ENCODE data around the gene GYG1. TPM values are rescaled to one million over a fixed set of nuclear protein-coding genes. Genes with fewer than 3 reads are reported as not detected.

The GYG1 gene
- total and polyA plus RNA-seq, 4 donors, result 67.3 to 101 (median 82.7) TPM

GRCh38 chr3:149004622-149005021, 13.3 kb downstream of the GYG1 start:
- ATAC-seq (ENCODE audit: low FRiP score) (no peak), DNase-seq (no peak)
- H3K27ac ChIP-seq (ENCODE audit: low read depth in 1 of 2, low read length in 2 of 2), result peak overlapping the region in 1 of 2 donors; percentile 94
- H3K27me3 ChIP-seq (ENCODE audit: control insufficient read depth in 1 of 2, insufficient read depth in 2 of 2, low read length in 1 of 2), result no peaks in the 10 kb centered on the region
- intact Hi-C loops (cut with DNase I), result no loop called here
- H3K36me3 ChIP-seq (ENCODE audit: control insufficient read depth in 1 of 2, insufficient read depth in 2 of 2, low read length in 1 of 2), result peaks cover 4 to 9% of the 10 kb centered on the region in 2 donors
- 11 to 16% methylated on average over 4 of the region's 4 CpGs for WGBS, 2 donors
- no peaks in the 10 kb centered on the region for H3K9me3 ChIP-seq (ENCODE audit: control insufficient read depth, low read length)
- peaks cover 3% of the 10 kb centered on the region in 2 donors for H3K4me1 ChIP-seq (ENCODE audit: control insufficient read depth in 1 of 2, insufficient read depth in 2 of 2, low read length in 2 of 2)
- H3K4me3 ChIP-seq (ENCODE audit: low read length in 2 of 2), result no peak overlapping the region

GRCh38 chr3:149005416-149005815, 14.1 kb downstream of the GYG1 start:
- H3K4me1 ChIP-seq (ENCODE audit: control insufficient read depth in 1 of 2, insufficient read depth in 2 of 2, low read length in 2 of 2), result peaks cover 3% of the 10 kb centered on the region in 2 donors

GRCh38 chr3:149007567-149008257, 16.4 kb downstream of the GYG1 start:
- peaks cover 3% of the 10 kb centered on the region in 2 donors for H3K4me1 ChIP-seq (ENCODE audit: control insufficient read depth in 1 of 2, insufficient read depth in 2 of 2, low read length in 2 of 2)

More at GRCh38 chr3:149005416-149005815, 14.1 kb downstream of the GYG1 start:
- DNase-seq (no peak), ATAC-seq (ENCODE audit: low FRiP score) (no peak)
- H3K36me3 ChIP-seq (ENCODE audit: control insufficient read depth in 1 of 2, insufficient read depth in 2 of 2, low read length in 1 of 2), result peaks cover 5 to 7% of the 10 kb centered on the region in 2 donors
- 14 to 19% methylated on average over 1 of the region's 1 CpG for WGBS, 2 donors
- no peak overlapping the region for H3K27ac ChIP-seq (ENCODE audit: low read depth in 1 of 2, low read length in 2 of 2)
- intact Hi-C loops (cut with DNase I), result no loop called here
- H3K9me3 ChIP-seq (ENCODE audit: control insufficient read depth, low read length), result no peaks in the 10 kb centered on the region
- H3K4me3 ChIP-seq (ENCODE audit: low read length in 2 of 2), result no peak overlapping the region
- no peaks in the 10 kb centered on the region for H3K27me3 ChIP-seq (ENCODE audit: control insufficient read depth in 1 of 2, insufficient read depth in 2 of 2, low read length in 1 of 2)

GRCh38 chr3:149009732-149010131, 18.4 kb downstream of the GYG1 start:
- H3K9me3 ChIP-seq (ENCODE audit: control insufficient read depth, low read length), result no peaks in the 10 kb centered on the region
- peak overlapping the region in 1 of 2 donors; percentile 30 for H3K27ac ChIP-seq (ENCODE audit: low read depth in 1 of 2, low read length in 2 of 2)
- intact Hi-C loops (cut with DNase I), result loop anchor here in 1 of 2 donors (10.0 kb wide), 1 partner anchor 55 kb away; no protein-coding TSS in a partner anchor
- ATAC-seq (ENCODE audit: low FRiP score) (no peak), DNase-seq (no peak)
- H3K36me3 ChIP-seq (ENCODE audit: control insufficient read depth in 1 of 2, insufficient read depth in 2 of 2, low read length in 1 of 2), result peaks cover 2 to 5% of the 10 kb centered on the region in 2 donors
- no peaks in the 10 kb centered on the region for H3K27me3 ChIP-seq (ENCODE audit: control insufficient read depth in 1 of 2, insufficient read depth in 2 of 2, low read length in 1 of 2)
- WGBS, 2 donors, result 85 to 93% methylated on average over 2 of the region's 2 CpGs
- no peaks in the 10 kb centered on the region for H3K4me1 ChIP-seq (ENCODE audit: control insufficient read depth in 1 of 2, insufficient read depth in 2 of 2, low read length in 2 of 2)
- H3K4me3 ChIP-seq (ENCODE audit: low read length in 2 of 2), result no peak overlapping the region

More at GRCh38 chr3:149007567-149008257, 16.4 kb downstream of the GYG1 start:
- WGBS, 2 donors, result 85 to 87% methylated on average over 7 of the region's 7 CpGs
- H3K9me3 ChIP-seq (ENCODE audit: control insufficient read depth, low read length), result no peaks in the 10 kb centered on the region
- ATAC-seq (ENCODE audit: low FRiP score) (no peak), DNase-seq (no peak)
- no peak overlapping the region for H3K4me3 ChIP-seq (ENCODE audit: low read length in 2 of 2)
- no peaks in the 10 kb centered on the region for H3K27me3 ChIP-seq (ENCODE audit: control insufficient read depth in 1 of 2, insufficient read depth in 2 of 2, low read length in 1 of 2)
- H3K36me3 ChIP-seq (ENCODE audit: control insufficient read depth in 1 of 2, insufficient read depth in 2 of 2, low read length in 1 of 2), result peaks cover 5 to 7% of the 10 kb centered on the region in 2 donors
- no peak overlapping the region for H3K27ac ChIP-seq (ENCODE audit: low read depth in 1 of 2, low read length in 2 of 2)
- intact Hi-C loops (cut with DNase I), result no loop called here

- WGBS, 2 donors, result 51 to 53% methylated on average over 6 of the region's 6 CpGs
- peaks cover 2 to 5% of the 10 kb centered on the region in 2 donors for H3K36me3 ChIP-seq (ENCODE audit: control insufficient read depth in 1 of 2, insufficient read depth in 2 of 2, low read length in 1 of 2)
Measured at GRCh38 chr3:149010504-149010951, 19.2 kb downstream of the GYG1 start.

GRCh38 chr3:149010966-149011365, 19.6 kb downstream of the GYG1 start:
- Histone ChIP-seq H3K4me1 (ENCODE audit: control insufficient read depth in 1 of 2, insufficient read depth in 2 of 2, low read length in 2 of 2) (no peaks in the 10 kb centered on the region), H3K9me3 (ENCODE audit: control insufficient read depth, low read length) (no peaks in the 10 kb centered on the region), H3K27ac (ENCODE audit: low read depth in 1 of 2, low read length in 2 of 2) (no peak overlapping the region), H3K4me3 (ENCODE audit: low read length in 2 of 2) (no peak overlapping the region), H3K36me3 (ENCODE audit: control insufficient read depth in 1 of 2, insufficient read depth in 2 of 2, low read length in 1 of 2) (peaks cover 2 to 5% of the 10 kb centered on the region in 2 donors), H3K27me3 (ENCODE audit: control insufficient read depth in 1 of 2, insufficient read depth in 2 of 2, low read length in 1 of 2) (no peaks in the 10 kb centered on the region)
- ATAC-seq (ENCODE audit: low FRiP score) (no peak), DNase-seq (no peak)
- 33 to 37% methylated on average over 2 of the region's 2 CpGs for WGBS, 2 donors
- intact Hi-C loops (cut with DNase I), result loop anchor here in 1 of 2 donors (10.0 kb wide), 1 partner anchor 56 kb away; no protein-coding TSS in a partner anchor

More at GRCh38 chr3:149010504-149010951, 19.2 kb downstream of the GYG1 start:
- H3K9me3 ChIP-seq (ENCODE audit: control insufficient read depth, low read length), result no peaks in the 10 kb centered on the region
- intact Hi-C loops (cut with DNase I), result loop anchor here in 1 of 2 donors (10.0 kb wide), 1 partner anchor 56 kb away; no protein-coding TSS in a partner anchor
- DNase-seq (no peak), ATAC-seq (ENCODE audit: low FRiP score) (no peak)
- peak overlapping the region; percentile 30 to 36 for H3K27ac ChIP-seq (ENCODE audit: low read depth in 1 of 2, low read length in 2 of 2)
- no peak overlapping the region for H3K4me3 ChIP-seq (ENCODE audit: low read length in 2 of 2)
- H3K27me3 ChIP-seq (ENCODE audit: control insufficient read depth in 1 of 2, insufficient read depth in 2 of 2, low read length in 1 of 2), result no peaks in the 10 kb centered on the region
- H3K4me1 ChIP-seq (ENCODE audit: control insufficient read depth in 1 of 2, insufficient read depth in 2 of 2, low read length in 2 of 2), result no peaks in the 10 kb centered on the region

- H3K36me3 ChIP-seq (ENCODE audit: control insufficient read depth in 1 of 2, insufficient read depth in 2 of 2, low read length in 1 of 2), result peaks cover 2 to 5% of the 10 kb centered on the region in 2 donors
- WGBS, 2 donors, result 1 to 5% methylated on average over 5 of the region's 5 CpGs
- intact Hi-C loops (cut with DNase I), result loop anchor here in 1 of 2 donors (10.0 kb wide), 1 partner anchor 57 kb away; no protein-coding TSS in a partner anchor
- H3K27ac ChIP-seq (ENCODE audit: low read depth in 1 of 2, low read length in 2 of 2), result peak overlapping the region in 1 of 2 donors; percentile 14
- no peak overlapping the region for H3K4me3 ChIP-seq (ENCODE audit: low read length in 2 of 2)
- ATAC-seq (ENCODE audit: low FRiP score), result peak; percentile 70
- H3K4me1 ChIP-seq (ENCODE audit: control insufficient read depth in 1 of 2, insufficient read depth in 2 of 2, low read length in 2 of 2), result no peaks in the 10 kb centered on the region
- H3K27me3 ChIP-seq (ENCODE audit: control insufficient read depth in 1 of 2, insufficient read depth in 2 of 2, low read length in 1 of 2), result no peaks in the 10 kb centered on the region
- no peaks in the 10 kb centered on the region for H3K9me3 ChIP-seq (ENCODE audit: control insufficient read depth, low read length)
- DNase-seq, result peak in 1 of 2 donors; percentile 60
Measured at GRCh38 chr3:149011676-149012075, 20.3 kb downstream of the GYG1 start.

GRCh38 chr3:149013726-149014125, 22.4 kb downstream of the GYG1 start:
- H3K9me3 ChIP-seq (ENCODE audit: control insufficient read depth, low read length), result no peaks in the 10 kb centered on the region
- intact Hi-C loops (cut with DNase I), result loop anchor here in 1 of 2 donors (10.0 kb wide), 1 partner anchor 59 kb away; no protein-coding TSS in a partner anchor
- H3K4me1 ChIP-seq (ENCODE audit: control insufficient read depth in 1 of 2, insufficient read depth in 2 of 2, low read length in 2 of 2), result no peaks in the 10 kb centered on the region
- no peak overlapping the region for H3K4me3 ChIP-seq (ENCODE audit: low read length in 2 of 2)
- WGBS, 2 donors, result 5 to 9% methylated on average over 6 of the region's 6 CpGs
- peaks cover 2 to 5% of the 10 kb centered on the region in 2 donors for H3K36me3 ChIP-seq (ENCODE audit: control insufficient read depth in 1 of 2, insufficient read depth in 2 of 2, low read length in 1 of 2)
- no peak for DNase-seq
- H3K27me3 ChIP-seq (ENCODE audit: control insufficient read depth in 1 of 2, insufficient read depth in 2 of 2, low read length in 1 of 2), result no peaks in the 10 kb centered on the region
- peak; percentile 49 for ATAC-seq (ENCODE audit: low FRiP score)
- peak overlapping the region; percentile 31 to 84 for H3K27ac ChIP-seq (ENCODE audit: low read depth in 1 of 2, low read length in 2 of 2)

All from aorta (tissue), 5 donors.